ENCODE results near the gene NSUN3.
"Not testable (repeated sequence)": the region's sequence is repeated elsewhere in the genome, so short reads cannot be mapped to it uniquely, and the experiment has no call there.

Gene NSUN3

DNA sequence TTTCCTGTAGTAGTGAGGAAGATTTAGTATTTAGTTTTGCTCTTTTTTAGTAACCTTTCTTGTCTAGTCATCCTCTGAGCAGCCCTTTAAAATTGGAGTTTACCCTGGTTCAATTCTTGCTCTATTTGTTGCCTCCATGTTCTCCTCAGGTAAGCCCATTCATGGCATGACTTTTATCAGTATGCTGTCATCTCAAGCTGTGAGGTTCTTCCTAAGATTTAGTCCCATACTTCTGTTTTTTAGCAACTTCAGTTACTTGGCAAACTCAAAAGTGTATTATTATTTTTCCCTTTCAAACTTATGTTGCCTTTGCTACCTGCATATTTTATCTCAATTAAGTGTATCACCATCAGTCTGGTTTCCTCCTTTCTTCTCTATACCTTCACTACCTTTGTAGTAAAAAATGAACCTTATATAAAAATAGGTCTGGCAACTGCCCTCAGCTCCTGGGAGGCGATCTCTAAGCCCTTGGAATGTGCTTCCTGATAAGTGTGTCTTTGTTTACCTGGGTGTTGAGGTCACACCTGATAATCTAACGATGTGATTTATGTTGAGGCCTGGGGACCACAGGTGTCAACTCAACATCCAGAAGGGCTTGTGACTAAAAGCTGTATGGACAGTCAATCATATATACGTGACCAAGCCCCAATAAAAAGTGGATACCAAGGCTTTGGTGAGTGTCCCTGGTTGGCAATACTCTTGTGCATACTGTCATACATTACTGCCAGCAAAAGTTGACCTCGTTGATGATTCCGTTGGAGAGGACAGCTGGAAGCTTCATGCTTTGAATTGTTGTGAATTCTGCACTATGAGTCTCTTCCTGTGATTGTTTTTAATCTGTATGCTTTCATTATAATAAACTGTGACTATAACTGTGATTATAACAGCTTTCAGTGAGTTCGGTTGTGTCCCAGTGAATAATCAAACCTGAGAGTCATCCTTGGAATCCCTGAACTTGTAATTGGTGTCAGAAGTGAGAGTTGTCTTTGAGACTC lies 3.9 kb downstream of the NSUN3 start:
- H3K27me3 ChIP-seq (ENCODE audit: control insufficient read depth in 1 of 2, insufficient read depth in 2 of 2, low read length in 2 of 2), result no peaks in the 10 kb centered on the region
- H3K4me1 ChIP-seq (ENCODE audit: control insufficient read depth in 1 of 2, insufficient read depth in 2 of 2, low read length in 2 of 2), result peaks cover 19 to 34% of the 10 kb centered on the region in 2 donors
- no peak overlapping the region for H3K9ac ChIP-seq (ENCODE audit: low read depth in 1 of 2, low read length in 2 of 2)
- peaks cover 7 to 26% of the 10 kb centered on the region in 2 donors for H3K36me3 ChIP-seq (ENCODE audit: control insufficient read depth in 1 of 2, insufficient read depth in 2 of 2, low read length in 2 of 2)
- H3K27ac ChIP-seq (ENCODE audit: low read depth, low read length), result no peak overlapping the region
- no peaks in the 10 kb centered on the region for H3K9me3 ChIP-seq (ENCODE audit: control insufficient read depth in 1 of 2, low read length in 2 of 2)
- H3K4me3 ChIP-seq (ENCODE audit: low read depth in 1 of 2, low read length in 2 of 2), result no peak overlapping the region

DNA sequence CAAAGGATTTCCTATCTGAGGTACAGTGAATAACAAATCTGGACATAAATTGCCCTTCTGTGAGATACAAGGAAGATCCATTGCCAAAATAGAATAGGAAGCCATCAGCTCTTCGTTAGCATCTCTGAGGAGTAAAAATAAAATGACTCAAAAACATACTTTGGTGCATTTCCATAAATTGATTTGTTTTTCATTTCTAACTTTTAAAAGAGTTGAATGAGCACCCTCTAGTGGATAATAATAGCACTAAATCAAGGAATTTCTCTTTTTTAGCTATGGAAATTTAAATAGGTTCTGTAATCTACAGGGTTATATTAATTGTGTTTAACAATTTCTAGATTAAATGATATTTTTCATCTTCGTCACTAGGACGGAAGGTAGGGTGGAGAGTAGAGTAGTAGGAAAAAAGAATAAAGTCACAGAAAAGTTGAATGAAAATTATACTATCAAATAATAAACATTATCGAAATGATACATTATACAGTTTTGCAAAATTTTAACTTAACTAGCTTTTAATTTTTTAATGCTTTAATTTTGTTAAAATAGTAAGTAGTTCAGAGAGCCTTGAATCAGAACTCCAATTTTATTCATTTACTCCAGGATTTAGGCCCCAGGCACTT lies 6.4 kb downstream of the NSUN3 start:
- H3K4me1 ChIP-seq (ENCODE audit: control insufficient read depth in 1 of 2, insufficient read depth in 2 of 2, low read length in 2 of 2), result peaks cover 8 to 22% of the 10 kb centered on the region in 2 donors
- H3K9me3 ChIP-seq (ENCODE audit: control insufficient read depth in 1 of 2, low read length in 2 of 2), result no peaks in the 10 kb centered on the region
- H3K36me3 ChIP-seq (ENCODE audit: control insufficient read depth in 1 of 2, insufficient read depth in 2 of 2, low read length in 2 of 2), result peaks cover 12 to 34% of the 10 kb centered on the region in 2 donors
- H3K4me3 ChIP-seq (ENCODE audit: low read depth in 1 of 2, low read length in 2 of 2), result no peak overlapping the region
- no peaks in the 10 kb centered on the region for H3K27me3 ChIP-seq (ENCODE audit: control insufficient read depth in 1 of 2, insufficient read depth in 2 of 2, low read length in 2 of 2)
- H3K27ac ChIP-seq (ENCODE audit: low read depth, low read length), result no peak overlapping the region
- no peak overlapping the region for H3K9ac ChIP-seq (ENCODE audit: low read depth in 1 of 2, low read length in 2 of 2)

- H3K9ac ChIP-seq (ENCODE audit: low read depth in 1 of 2, low read length in 2 of 2), result no peak overlapping the region
- no peak overlapping the region for H3K27ac ChIP-seq (ENCODE audit: low read depth, low read length)
- H3K4me1 ChIP-seq (ENCODE audit: control insufficient read depth in 1 of 2, insufficient read depth in 2 of 2, low read length in 2 of 2), result peaks cover 0 to 11% of the 10 kb centered on the region in 2 donors
- no peak overlapping the region for H3K4me3 ChIP-seq (ENCODE audit: low read depth in 1 of 2, low read length in 2 of 2)
- H3K36me3 ChIP-seq (ENCODE audit: control insufficient read depth in 1 of 2, insufficient read depth in 2 of 2, low read length in 2 of 2), result peaks cover 12 to 33% of the 10 kb centered on the region in 2 donors
- no peaks in the 10 kb centered on the region for H3K9me3 ChIP-seq (ENCODE audit: control insufficient read depth in 1 of 2, low read length in 2 of 2)
- H3K27me3 ChIP-seq (ENCODE audit: control insufficient read depth in 1 of 2, insufficient read depth in 2 of 2, low read length in 2 of 2), result no peaks in the 10 kb centered on the region
These were observed 7.6 kb downstream of the NSUN3 start for GRCh38 chr3:94070341-94070911.

DNA sequence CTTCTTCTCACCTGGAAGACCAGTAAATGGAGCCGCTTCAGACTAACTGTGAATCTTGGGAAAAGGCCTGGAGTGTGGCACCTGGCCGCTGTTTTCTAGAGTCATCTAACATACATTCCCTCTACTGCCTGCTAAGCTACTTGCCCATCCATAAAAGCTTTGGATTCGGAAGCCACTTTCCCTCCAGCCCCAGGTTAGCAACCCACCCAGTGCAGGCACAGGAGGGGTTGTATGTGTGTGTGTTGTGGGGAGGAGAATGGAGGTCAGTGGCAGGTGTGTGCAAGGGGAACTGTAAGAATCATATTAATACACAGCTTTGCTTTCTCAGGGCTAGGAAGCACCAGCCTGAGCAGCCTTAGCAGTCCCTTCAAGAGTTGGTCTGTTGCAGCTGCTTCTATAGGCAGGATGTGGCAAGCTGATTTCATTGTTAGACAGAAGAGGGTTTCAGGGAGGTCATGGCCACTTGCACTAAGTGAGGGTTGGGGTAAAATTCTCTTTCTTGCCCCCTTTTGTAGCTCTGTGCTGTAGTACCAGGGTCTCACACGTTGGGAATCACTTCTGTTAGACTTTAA lies 8.9 kb downstream of the NSUN3 start:
- no peaks in the 10 kb centered on the region for H3K9me3 ChIP-seq (ENCODE audit: control insufficient read depth in 1 of 2, low read length in 2 of 2)

DNA sequence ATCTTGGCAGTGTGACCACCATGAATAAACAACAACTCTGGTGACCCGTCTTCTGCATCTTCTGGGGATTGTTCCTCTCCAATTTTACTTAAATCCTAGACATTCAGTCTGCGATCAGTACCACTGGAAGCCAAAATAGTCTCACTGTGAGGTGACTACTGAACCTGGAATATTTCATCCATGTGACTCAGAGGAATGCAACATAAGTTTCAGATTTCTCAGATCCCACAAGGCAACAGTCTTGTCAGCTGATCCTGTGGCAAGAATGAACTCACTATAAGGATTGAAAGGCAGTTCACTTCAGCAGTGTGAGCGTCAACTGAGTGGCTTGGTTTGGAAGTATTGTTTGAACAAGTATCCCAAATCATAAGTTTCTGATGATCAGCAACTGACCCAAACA lies 13.2 kb downstream of the NSUN3 start:
- Histone ChIP-seq H3K27ac (ENCODE audit: low read depth, low read length) (no peak overlapping the region), H3K9ac (ENCODE audit: low read depth in 1 of 2, low read length in 2 of 2) (no peak overlapping the region), H3K4me3 (ENCODE audit: low read depth in 1 of 2, low read length in 2 of 2) (no peak overlapping the region), H3K9me3 (ENCODE audit: control insufficient read depth in 1 of 2, low read length in 2 of 2) (no peaks in the 10 kb centered on the region), H3K4me1 (ENCODE audit: control insufficient read depth in 1 of 2, insufficient read depth in 2 of 2, low read length in 2 of 2) (no peaks in the 10 kb centered on the region), H3K27me3 (ENCODE audit: control insufficient read depth in 1 of 2, insufficient read depth in 2 of 2, low read length in 2 of 2) (no peaks in the 10 kb centered on the region), H3K36me3 (ENCODE audit: control insufficient read depth in 1 of 2, insufficient read depth in 2 of 2, low read length in 2 of 2) (peaks cover 5 to 15% of the 10 kb centered on the region in 2 donors)

More for the DNA sequence above, 8.9 kb downstream of the NSUN3 start:
- H3K9ac ChIP-seq (ENCODE audit: low read depth in 1 of 2, low read length in 2 of 2), result no peak overlapping the region
- peaks cover 0 to 3% of the 10 kb centered on the region in 2 donors for H3K4me1 ChIP-seq (ENCODE audit: control insufficient read depth in 1 of 2, insufficient read depth in 2 of 2, low read length in 2 of 2)
- no peaks in the 10 kb centered on the region for H3K27me3 ChIP-seq (ENCODE audit: control insufficient read depth in 1 of 2, insufficient read depth in 2 of 2, low read length in 2 of 2)
- H3K27ac ChIP-seq (ENCODE audit: low read depth, low read length), result no peak overlapping the region
- peaks cover 9 to 31% of the 10 kb centered on the region in 2 donors for H3K36me3 ChIP-seq (ENCODE audit: control insufficient read depth in 1 of 2, insufficient read depth in 2 of 2, low read length in 2 of 2)
- no peak overlapping the region for H3K4me3 ChIP-seq (ENCODE audit: low read depth in 1 of 2, low read length in 2 of 2)

DNA sequence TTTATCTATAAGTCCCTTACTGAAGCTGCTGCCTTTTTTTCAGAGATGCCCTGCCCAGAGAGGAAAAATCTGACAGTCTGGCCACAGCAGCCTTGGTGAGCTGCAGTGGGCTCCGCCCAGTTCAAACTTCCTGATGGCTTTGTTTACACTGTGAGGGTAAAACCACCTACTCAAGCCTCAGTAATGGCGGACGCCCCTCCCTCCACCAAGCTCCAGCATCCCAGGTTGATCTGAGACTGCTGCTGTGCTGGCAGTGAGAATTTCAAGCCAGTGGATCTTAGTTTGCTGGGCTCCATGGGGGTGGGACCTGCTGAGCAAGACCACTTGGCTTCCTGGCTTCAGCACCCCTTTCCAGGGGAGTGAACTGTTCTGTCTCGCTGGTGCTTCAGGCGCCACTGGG lies 17.7 kb downstream of the NSUN3 start:
- peaks cover 0 to 12% of the 10 kb centered on the region in 2 donors for H3K36me3 ChIP-seq (ENCODE audit: control insufficient read depth in 1 of 2, insufficient read depth in 2 of 2, low read length in 2 of 2)
- H3K27me3 ChIP-seq (ENCODE audit: control insufficient read depth in 1 of 2, insufficient read depth in 2 of 2, low read length in 2 of 2); H3K4me3 ChIP-seq (ENCODE audit: low read depth in 1 of 2, low read length in 2 of 2); H3K9me3 ChIP-seq (ENCODE audit: control insufficient read depth in 1 of 2, low read length in 2 of 2); H3K27ac ChIP-seq (ENCODE audit: low read depth, low read length); H3K9ac ChIP-seq (ENCODE audit: low read depth in 1 of 2, low read length in 2 of 2): not testable (repeated sequence)
- peaks cover 18 to 19% of the 10 kb centered on the region in 2 donors for H3K4me1 ChIP-seq (ENCODE audit: control insufficient read depth in 1 of 2, insufficient read depth in 2 of 2, low read length in 2 of 2)

GRCh38 chr3:94081884-94082283 lies 19.0 kb downstream of the NSUN3 start:
- Histone ChIP-seq H3K27ac (ENCODE audit: low read depth, low read length) (no peak overlapping the region), H3K27me3 (ENCODE audit: control insufficient read depth in 1 of 2, insufficient read depth in 2 of 2, low read length in 2 of 2) (no peaks in the 10 kb centered on the region), H3K4me3 (ENCODE audit: low read depth in 1 of 2, low read length in 2 of 2) (no peak overlapping the region), H3K9ac (ENCODE audit: low read depth in 1 of 2, low read length in 2 of 2) (no peak overlapping the region), H3K4me1 (ENCODE audit: control insufficient read depth in 1 of 2, insufficient read depth in 2 of 2, low read length in 2 of 2) (peaks cover 18 to 19% of the 10 kb centered on the region in 2 donors), H3K9me3 (ENCODE audit: control insufficient read depth in 1 of 2, low read length in 2 of 2) (no peaks in the 10 kb centered on the region), H3K36me3 (ENCODE audit: control insufficient read depth in 1 of 2, insufficient read depth in 2 of 2, low read length in 2 of 2) (peaks cover 0 to 13% of the 10 kb centered on the region in 2 donors)

DNA sequence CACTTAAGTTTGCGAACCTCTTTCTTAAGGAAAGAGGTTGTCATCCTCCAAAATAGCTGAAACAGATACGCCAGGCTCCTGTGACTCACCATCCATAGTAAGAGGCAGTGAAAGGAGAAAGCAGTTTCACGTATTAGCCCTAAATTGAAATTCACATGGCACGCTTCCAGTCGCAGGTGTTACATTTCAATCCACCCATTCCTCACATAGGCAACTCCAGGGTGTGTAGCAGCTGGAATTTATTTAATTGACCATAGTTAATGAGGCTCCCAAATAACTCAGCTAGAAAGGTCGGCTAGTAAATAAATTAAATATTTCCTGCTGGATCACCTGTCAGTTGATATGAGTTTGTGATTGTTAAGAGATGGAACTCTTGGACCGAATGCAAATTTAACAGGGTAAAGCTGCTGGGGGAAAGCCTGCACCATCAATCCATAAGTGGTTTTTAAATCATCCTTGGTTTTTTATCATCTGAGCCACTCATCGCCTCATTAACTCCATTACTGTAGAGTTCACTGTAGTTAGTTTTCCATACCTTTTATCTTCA lies 19.6 kb downstream of the NSUN3 start:
- peaks cover 18 to 19% of the 10 kb centered on the region in 2 donors for H3K4me1 ChIP-seq (ENCODE audit: control insufficient read depth in 1 of 2, insufficient read depth in 2 of 2, low read length in 2 of 2)
- peak overlapping the region in 1 of 2 donors; percentile 7 for H3K4me3 ChIP-seq (ENCODE audit: low read depth in 1 of 2, low read length in 2 of 2)
- no peaks in the 10 kb centered on the region for H3K27me3 ChIP-seq (ENCODE audit: control insufficient read depth in 1 of 2, insufficient read depth in 2 of 2, low read length in 2 of 2)
- H3K9ac ChIP-seq (ENCODE audit: low read depth in 1 of 2, low read length in 2 of 2), result no peak overlapping the region
- H3K9me3 ChIP-seq (ENCODE audit: control insufficient read depth in 1 of 2, low read length in 2 of 2), result no peaks in the 10 kb centered on the region
- no peak overlapping the region for H3K27ac ChIP-seq (ENCODE audit: low read depth, low read length)
- H3K36me3 ChIP-seq (ENCODE audit: control insufficient read depth in 1 of 2, insufficient read depth in 2 of 2, low read length in 2 of 2), result peaks cover 0 to 13% of the 10 kb centered on the region in 2 donors

GRCh38 chr3:94083261-94083660 lies 20.4 kb downstream of the NSUN3 start:
- peaks cover 0 to 13% of the 10 kb centered on the region in 2 donors for H3K36me3 ChIP-seq (ENCODE audit: control insufficient read depth in 1 of 2, insufficient read depth in 2 of 2, low read length in 2 of 2)
- H3K27me3 ChIP-seq (ENCODE audit: control insufficient read depth in 1 of 2, insufficient read depth in 2 of 2, low read length in 2 of 2), result no peaks in the 10 kb centered on the region
- no peaks in the 10 kb centered on the region for H3K9me3 ChIP-seq (ENCODE audit: control insufficient read depth in 1 of 2, low read length in 2 of 2)
- H3K4me1 ChIP-seq (ENCODE audit: control insufficient read depth in 1 of 2, insufficient read depth in 2 of 2, low read length in 2 of 2), result peaks cover 18 to 19% of the 10 kb centered on the region in 2 donors
- H3K27ac ChIP-seq (ENCODE audit: low read depth, low read length), result no peak overlapping the region
- H3K9ac ChIP-seq (ENCODE audit: low read depth in 1 of 2, low read length in 2 of 2), result no peak overlapping the region
- H3K4me3 ChIP-seq (ENCODE audit: low read depth in 1 of 2, low read length in 2 of 2), result peak overlapping the region in 1 of 2 donors; percentile 13
